Measurements from ENCODE around the gene HMCN2.
"Not testable (repeated sequence)": the region's sequence is repeated elsewhere in the genome, so short reads cannot be mapped to it uniquely, and the experiment has no call there.

HMCN2 gene

DNA sequence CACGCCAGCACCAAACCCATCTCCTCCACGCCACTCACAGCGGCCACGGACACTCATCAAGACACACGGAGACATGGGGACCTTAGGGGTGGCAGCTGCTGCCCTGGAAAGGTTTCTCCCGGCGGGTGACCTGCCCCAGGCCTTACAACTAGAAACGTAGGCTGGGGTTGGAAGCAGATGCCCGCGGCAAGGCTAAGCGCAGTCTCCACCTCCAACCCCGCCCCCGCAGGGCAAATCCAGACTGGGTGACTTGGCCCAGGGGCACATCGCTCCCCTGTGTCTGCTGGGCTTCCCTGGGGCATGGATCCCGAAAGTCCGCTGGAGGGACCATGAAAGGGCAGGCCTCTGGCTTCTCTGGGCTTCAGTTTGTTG lies 167.2 kb downstream of the HMCN2 start:
- DNase-seq (ENCODE audit: low read depth in 2 of 2), result no peak

GRCh38 chr9:130433168-130433946 lies 167.8 kb downstream of the HMCN2 start:
- DNase-seq (ENCODE audit: low read depth in 2 of 2), result peak in 1 of 2 experiments; percentile 23

- no peak for DNase-seq (ENCODE audit: low read depth in 2 of 2)
Observed at GRCh38 chr9:130433947-130434262, 168.3 kb downstream of the HMCN2 start.

GRCh38 chr9:130434656-130435055 lies 169.1 kb downstream of the HMCN2 start:
- not testable (repeated sequence) for DNase-seq (ENCODE audit: low read depth in 2 of 2)

DNA sequence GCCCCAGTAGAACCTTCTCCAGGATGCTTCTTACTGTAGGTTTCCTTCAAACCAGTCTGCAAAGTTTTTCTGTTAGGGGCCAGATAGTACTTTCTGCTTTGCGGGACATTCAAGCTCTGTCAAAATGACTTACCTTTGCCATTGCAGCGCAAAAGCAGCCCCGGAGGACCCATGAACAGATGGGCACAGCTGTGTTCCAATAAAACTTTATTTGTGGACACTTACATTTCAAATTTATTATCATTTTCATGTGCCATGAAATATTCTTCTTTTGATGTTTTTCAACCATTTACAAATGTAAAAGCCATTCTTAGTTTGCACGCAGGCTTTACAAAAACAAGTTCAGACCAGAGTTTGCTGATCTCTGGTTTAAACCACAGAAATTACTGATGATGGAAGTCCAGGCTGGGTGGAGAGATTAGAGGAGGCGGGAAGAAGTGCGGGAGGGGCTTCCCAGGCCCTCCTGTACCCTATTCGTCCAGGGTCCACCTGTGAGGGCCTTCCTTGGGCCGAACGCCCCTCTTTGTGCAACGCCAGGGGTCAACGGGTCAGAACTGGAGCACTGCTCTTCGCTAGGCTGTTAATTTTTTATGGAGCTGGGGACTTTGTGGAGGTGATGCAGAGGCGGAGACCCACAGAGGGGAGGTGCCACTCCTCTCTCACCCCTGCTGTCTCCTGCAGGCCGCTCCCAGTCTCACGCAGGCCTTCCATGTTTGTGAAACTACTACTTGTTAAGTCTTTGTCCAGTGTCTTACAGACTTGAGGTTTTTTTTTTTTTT lies 171.6 kb downstream of the HMCN2 start:
- DNase-seq (ENCODE audit: low read depth in 2 of 2), result no peak

GRCh38 chr9:130438382-130438981 lies 172.9 kb downstream of the HMCN2 start:
- DNase-seq (ENCODE audit: low read depth in 2 of 2), result no peak

- no peak for DNase-seq (ENCODE audit: low read depth in 2 of 2)
Observed at GRCh38 chr9:130441031-130441430, 175.5 kb downstream of the HMCN2 start.

- no peak for DNase-seq (ENCODE audit: low read depth in 2 of 2)
Observed at GRCh38 chr9:130442746-130443455, 177.3 kb downstream of the HMCN2 start.

DNA sequence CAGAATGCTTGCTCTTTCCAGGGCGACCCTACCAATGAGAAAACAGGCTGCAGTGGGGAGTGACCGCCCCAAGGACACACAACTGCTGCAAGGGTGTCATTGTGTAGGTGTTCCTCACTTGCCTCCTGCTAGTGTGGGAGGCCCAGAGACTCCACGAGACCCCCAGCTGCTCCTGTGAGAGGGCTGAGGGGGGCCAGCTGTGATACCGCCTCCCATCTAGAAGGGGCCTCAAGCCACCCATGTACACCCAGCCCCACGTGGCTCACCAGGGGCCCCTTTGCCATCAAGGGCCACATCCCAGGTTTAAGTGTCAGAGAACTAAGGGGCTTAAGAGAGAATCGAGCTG lies 177.9 kb downstream of the HMCN2 start:
- no peak for DNase-seq (ENCODE audit: low read depth in 2 of 2)

- no peak for DNase-seq (ENCODE audit: low read depth in 2 of 2)
Observed at GRCh38 chr9:130443840-130444492, 178.4 kb downstream of the HMCN2 start.

- peak in 1 of 2 experiments; percentile 51 for DNase-seq (ENCODE audit: low read depth in 2 of 2)
Observed at GRCh38 chr9:130444565-130445221, 179.1 kb downstream of the HMCN2 start, which contains the start of gene ASS1. Gene ASS1, plus strand, starts transcription at chr9:130444961. Its CDS starts 7,268 bp downstream, at chr9:130452229.

DNA sequence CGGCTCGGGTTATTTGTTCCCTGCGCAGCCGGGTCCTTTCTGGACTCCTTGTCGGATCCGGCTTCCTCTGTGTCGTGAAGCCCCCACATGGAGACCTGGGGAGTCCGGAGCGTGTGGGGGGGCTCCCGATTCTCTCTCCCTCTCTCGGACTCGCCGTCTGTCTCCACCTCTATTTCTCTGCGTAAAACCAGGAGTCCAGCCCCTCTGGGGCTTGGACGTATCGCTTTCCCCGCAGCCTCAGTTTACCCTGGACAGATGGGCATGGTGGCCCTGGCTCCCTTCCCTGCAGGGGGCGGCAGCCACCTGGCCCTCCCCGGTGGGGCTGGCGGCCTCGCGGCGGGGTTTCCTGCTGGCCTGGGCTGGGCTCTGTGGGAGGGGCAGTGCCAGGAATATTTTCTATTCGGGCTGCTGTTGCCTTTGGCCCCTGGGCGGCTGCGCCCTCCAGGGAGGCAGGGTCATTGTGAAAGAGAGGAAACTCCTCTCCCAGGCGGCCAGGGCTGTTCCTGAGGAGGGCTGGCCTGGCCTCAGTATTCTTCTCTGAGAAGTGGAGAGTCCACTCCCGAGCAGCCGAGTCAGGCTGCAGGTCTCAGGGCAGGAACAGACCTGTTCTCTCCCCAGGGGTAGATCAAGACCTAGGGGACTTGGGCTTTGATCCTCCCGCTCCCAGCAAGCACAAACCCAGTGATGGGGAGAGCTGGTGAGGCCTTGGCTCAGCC lies 179.9 kb downstream of the HMCN2 start:
- no peak for DNase-seq (ENCODE audit: low read depth in 2 of 2)

- no peak for DNase-seq (ENCODE audit: low read depth in 2 of 2)
Observed at GRCh38 chr9:130446101-130446861, 180.7 kb downstream of the HMCN2 start.

DNA sequence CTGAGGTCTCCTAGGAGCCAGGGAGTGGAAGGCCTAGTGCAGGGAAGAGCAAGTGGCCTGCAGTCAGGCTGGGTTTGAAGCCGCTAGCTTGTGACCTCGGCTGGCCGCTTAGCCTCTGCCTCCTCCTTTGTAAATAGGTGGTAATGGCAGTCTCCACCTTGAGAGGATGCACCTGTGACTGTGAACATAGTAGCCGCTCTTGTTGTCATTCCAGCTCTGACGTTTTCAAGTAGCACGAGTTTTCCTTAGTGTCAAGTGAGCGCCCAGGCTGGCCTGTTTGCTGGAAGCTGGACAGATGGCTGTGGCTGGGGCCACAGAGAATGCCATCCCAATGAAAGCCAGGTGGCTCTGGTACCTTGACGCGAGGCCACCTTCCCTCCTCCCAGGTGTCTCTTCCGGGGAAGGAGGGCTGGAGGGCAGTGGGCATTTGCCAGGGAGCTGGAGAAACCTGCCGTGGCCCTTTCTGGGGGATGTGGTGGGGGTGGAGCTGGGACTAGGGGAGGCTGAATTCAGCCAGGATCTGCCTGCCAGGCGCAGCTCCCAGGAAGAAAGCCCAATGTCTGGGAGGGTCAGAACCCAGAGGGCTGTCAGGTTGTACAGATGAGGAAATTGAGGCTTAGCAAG lies 181.7 kb downstream of the HMCN2 start:
- DNase-seq (ENCODE audit: low read depth in 2 of 2), result no peak

DNA sequence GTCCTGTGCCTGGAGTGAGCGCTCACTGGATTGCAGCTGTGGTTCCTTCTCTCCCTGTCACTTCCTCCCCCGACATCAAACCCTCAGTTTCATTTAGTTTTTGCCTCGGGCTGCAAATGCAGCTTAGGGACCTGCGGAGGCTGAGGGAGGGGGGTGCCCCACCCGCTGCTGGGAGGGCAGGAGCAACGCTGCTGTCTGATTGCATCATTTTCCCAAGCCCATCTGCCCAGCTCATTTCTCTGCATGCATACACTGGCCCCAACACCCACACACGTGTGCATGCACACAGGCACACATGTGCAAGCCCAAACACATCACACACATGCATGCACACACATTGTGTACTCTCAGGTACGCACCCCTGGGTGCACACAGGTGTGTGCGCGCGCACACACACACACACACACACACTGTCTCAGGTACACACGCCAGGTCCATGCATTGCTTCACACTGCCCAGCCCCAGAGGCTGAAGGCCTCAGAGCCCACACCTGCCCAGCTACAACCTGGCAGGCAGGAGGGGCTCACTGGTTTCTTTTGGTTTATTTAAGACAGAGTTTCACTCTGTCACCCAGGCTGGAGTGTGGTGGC lies 182.6 kb downstream of the HMCN2 start:
- no peak for DNase-seq (ENCODE audit: low read depth in 2 of 2)

DNA sequence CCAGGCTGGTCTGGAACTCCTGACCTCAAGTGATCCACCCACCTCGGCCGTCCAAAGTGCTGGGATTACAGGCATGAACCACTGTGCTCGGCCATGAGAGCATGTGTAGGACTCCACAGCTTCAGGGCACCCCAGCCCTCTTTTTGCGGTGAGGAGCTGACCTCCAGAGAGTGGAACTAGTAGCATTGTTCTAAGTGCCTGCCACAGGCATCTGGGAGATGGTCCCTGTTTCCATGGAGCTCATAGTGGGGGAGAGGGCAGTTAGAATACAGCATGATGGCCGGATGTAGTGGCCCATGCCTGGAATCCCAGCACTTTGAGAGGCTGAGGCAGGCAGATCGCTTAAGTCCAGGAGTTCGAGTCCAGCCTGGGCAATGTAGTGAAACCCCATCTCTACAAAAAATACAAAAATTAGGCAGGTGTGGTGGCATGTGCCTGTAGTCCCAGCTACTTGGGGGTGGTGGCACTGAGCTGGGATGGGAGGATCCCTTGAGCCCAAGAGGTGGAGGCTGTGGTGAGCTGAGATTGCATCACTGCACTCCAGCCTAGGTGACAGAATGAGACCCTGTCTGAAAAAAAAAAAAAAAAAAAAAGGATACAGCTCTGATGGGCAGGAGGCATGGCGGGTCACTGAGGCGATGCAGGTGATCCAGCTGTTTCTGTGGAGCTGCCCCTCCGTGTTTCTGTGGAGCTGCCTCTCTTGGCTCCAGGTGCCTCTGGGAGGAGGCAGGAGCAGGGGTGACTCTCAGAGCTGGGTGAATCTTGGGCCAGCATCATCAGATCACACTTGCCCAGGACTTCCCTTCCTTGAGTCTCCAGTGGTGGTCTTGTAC lies 183.4 kb downstream of the HMCN2 start:
- DNase-seq (ENCODE audit: low read depth in 2 of 2), result no peak

- DNase-seq (ENCODE audit: low read depth in 2 of 2), result no peak
Observed at GRCh38 chr9:130450344-130451003, 184.9 kb downstream of the HMCN2 start.

All from stimulated activated CD4-positive, alpha-beta T cell treated with anti-CD3 and anti-CD28 coated beads, Interleukin-12 subunit alpha, Interleukin-12 subunit beta, amount 100 ng/mL, for 24 hours (primary cell).